ENCODE measurements around the gene ATP5ME.
"Not testable (repeated sequence)": the region's sequence is repeated elsewhere in the genome, so short reads cannot be mapped to it uniquely, and the experiment has no call there.

Gene ATP5ME

DNA sequence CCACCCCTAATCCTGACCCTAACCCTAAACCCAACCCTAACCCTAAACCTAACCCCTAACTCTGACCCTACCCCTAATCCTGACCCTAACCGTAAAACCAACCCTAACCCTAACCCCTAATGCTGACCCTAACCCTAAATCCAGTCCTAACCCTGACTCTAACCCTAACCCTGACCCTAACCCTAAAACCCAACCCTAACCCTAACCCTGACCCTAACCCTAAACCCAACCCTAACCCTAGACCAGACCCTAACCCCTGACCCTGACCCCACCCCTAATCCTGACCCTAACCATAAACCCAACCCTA, 30.8 kb upstream of the ATP5ME start:
- DNase-seq (ENCODE audit: low spot score), result no peak

DNA sequence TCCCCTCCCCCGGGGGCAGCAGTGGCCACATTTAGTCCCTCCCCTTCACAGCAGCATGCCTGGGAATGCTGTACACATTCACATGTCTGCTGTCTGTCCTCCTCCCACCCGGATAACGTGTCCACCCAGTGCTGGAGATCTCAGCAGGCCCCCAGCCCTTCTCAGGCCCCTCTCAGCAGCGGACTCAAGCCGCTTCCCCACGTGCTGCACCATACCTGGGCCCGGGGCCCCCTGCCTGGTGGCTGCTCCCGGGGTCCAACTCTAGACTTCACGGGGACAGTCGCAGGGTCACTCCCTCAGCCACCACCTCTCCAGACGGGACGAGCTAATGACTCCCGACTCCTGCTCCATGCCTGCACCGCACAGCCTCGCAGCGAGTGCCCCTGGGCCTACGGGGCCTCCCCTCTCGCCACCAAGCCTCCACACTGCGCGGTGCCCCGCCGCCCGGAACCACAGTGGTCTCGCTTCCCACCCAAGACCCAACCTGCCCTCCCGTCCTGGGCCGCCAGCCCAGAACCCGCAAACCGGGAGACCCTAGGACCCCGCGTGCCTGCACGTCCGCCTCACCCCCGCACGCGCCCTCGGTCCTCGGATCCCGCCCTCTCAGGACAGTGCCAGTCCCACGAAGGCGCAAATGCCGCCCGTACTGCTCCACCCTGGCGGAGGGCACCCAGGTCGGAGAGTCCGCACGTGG, 30.3 kb upstream of the ATP5ME start:
- no peak for DNase-seq (ENCODE audit: low spot score)

DNA sequence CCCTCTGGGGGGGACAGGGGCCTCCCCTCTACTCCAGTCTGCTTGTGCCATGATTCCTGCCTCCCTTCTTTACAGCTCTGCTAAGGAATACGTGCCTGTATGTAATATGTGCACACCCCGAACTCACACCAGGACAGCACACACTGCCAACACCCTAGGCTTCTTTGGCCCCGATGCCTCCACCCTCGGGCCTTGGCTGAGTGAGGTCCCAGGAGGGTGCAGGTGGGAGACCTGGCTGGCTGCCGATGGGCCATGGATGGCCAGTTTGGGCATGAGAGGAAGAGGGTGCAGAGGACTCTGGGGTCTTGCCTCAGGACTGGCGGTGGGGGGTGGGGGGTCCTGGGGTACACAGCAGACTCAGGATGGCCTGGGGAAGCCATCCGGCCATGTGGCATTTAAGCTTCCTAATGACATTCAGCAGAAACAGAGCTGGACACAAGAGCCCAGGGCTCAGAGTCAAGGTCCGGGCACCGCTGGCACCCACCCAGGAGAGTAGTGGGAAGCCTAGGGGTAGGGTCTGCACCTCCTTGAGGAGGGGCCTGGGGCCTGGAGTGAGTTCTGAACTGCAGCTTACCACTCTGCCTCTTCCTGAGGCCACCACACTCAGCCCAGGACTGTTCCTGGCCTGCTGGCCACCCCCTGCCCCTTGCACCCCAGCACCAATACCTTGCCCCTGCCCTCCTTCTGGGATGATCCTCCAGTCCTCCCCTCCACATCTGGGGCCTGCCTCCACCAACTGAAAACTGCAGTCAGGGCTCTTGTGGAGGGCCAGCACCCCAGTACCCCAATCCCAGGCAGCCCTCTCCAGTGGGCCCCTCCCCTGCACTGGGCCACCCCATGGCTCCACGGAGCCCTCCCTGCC, 29.5 kb upstream of the ATP5ME start:
- no peak for DNase-seq (ENCODE audit: low spot score)

DNA sequence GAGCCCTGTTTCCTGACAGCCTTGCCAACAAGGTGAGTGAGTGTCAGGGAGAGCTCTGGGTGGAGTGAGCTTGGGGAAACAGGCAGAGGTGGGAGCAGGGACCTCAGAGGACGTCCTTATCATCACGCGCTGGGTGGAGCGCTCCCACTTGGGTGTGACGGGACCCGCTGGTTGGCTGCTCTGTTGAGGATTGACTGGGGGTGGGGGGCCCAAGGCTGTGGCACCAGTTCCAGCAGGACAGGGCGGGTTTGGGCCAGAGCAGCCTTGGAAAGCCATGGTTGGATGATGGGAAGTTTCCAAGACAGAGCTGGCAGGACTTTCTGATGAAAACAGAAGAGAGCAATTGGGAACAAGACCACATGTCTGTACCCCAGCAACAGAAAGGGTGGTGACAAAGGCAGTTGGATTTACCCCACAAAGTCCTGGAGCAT, 28.6 kb upstream of the ATP5ME start:
- DNase-seq (ENCODE audit: low spot score), result no peak

DNA sequence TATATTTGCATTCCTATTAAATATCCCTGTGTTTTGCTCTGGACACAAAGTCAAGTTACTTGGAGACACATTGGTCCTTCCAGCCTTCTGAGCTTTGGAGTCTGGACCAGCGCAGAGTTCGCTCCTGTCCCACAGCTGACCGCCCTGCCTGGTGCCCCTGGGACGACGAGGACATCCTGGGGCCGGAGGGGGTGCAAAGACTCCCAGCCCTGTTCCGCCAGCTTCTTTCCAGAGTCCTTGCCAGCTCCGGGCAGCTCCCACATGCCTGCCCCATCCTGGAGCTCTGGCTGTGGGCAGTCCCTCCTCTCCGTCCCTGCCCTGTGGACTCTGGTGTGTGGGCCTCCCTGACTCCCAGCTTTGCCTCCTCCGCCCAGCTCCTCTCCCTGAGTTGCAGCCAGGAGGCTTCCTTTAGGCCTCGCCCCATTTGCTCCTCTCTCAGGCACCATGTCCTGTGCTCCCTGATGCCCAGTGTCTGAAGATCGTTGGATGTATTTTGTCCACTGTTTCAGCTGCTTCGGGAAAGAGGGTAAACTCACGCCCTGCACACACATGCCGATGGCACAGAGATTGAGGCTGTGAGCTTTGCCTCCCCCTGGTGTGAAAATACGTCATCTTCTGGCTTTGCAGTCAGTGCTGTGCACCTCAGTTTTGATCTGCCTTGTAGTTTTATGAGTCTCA, 26.6 kb upstream of the ATP5ME start:
- no peak for DNase-seq (ENCODE audit: low spot score)

DNA sequence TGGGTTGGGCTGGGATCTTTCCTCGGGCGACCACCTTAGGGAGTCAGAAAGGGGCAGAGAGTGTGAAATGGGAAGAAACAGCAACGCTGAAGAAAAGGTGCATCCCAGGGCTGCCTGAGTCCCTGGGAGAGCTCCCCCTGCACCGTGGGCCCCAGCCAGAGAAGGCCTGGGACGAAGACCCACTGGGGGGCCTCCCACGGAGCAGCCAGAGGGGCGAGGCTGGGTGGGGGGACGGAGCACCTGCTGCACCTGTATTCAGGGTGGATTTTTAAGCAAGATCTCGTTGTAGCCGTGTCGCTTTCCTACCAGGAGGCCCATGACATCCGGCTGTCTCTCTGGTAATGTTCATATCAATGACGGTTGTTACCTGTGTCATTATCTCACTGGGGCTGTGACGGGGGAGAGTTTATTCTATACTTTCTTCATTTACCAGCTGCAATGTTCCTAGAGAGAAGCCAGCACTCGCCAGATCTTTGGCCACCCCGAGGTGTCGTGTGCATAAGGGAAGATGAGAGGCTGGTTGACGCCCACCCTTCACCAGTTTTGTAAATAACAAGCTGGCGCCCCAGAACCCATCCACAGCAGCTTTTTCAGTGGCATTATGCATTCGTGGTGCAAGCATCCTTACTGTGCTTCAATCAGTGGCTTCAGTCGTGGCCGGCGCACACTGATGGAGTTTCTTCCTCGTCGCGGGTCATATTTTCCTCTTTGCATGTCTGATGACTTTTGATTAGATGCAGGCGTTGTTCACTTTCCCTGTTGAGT, 25.9 kb upstream of the ATP5ME start:
- DNase-seq (ENCODE audit: low spot score), result no peak

DNA sequence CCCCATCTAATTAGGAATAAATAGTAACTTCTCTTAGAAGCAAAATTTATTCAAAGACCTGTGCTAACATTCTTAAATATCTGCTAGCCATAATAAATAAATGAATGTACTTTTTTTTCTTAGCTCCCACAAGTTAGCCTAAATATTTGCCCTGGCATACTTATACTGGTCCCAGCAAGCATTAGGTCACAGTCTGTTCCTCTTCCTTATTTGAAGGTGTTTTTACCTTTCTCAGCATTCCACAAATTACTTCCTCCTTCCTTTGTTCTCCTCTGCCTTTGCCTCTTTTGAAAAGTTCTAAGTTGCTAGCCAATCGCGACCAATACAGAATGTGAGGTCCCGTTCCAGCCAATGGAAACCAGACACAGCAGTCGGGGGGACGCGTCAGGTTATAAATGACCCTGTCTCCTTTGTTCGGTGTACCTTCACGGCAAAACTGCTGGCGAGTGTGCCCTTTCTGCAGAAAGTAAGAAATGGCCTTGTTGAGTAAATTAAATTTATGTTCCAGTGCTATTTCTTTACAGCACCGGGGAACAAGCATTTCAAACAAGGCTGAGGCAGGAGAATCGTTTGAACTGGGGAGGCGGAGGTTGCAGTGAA, 20.4 kb upstream of the ATP5ME start:
- not testable (repeated sequence) for DNase-seq (ENCODE audit: low spot score)

DNA sequence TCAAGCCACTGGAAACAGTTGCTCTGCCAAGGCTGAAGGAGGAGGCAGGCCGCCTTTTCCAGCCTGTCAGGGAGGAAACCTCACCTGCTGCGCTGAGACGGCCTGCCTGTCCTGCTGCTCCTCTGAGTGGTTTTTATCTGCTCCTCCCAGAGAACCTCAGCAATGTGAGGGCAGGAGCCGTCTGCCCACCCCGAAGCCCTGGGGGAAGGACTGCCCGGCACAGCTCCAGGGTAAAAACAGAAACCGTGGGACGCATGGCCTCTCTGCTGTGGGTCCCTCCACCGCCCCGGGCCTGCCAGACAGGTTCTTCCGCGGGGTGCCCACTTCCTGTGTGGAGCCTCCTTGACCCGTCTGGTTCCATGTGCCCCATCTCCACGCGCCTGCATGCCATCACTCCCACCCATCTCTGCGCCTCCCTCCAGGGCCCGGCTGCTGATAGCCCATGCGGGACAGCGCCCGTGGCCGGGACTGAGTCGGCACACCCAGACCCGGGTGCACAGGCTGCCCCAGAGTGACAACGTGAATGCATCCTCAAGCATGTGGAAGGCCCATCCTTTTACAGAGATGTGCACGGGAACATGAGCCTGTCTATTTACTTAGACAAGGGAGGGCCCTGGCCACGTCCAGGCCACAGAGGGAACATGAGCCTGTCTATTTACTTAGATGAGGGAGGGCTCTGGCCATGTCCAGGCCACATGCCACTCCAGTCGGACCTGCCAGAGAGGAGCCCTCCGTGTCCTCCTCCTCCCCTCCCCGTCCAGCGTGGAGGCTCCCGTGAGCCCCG, 18.9 kb upstream of the ATP5ME start:
- DNase-seq (ENCODE audit: low spot score), result no peak

DNA sequence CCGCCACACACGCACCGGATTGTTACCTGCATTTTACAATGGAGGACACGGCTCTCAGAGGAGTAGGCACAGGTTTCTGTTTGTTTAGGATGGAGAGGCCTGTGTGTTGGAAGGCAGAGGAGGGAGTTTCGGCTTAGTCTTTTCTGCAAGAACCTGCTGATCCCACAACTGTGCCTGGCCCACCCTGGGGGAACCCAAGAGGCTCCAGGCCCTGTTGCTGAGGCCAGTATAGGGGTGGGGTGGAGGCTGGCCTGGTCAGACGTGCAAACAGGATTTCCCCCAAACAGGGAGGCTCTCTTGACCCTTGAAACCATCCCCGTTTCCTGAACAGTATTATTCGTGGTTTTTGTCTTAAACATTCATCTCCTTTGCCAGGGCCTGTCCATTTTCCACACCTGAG, 15.6 kb upstream of the ATP5ME start:
- DNase-seq (ENCODE audit: low spot score), result no peak

DNA sequence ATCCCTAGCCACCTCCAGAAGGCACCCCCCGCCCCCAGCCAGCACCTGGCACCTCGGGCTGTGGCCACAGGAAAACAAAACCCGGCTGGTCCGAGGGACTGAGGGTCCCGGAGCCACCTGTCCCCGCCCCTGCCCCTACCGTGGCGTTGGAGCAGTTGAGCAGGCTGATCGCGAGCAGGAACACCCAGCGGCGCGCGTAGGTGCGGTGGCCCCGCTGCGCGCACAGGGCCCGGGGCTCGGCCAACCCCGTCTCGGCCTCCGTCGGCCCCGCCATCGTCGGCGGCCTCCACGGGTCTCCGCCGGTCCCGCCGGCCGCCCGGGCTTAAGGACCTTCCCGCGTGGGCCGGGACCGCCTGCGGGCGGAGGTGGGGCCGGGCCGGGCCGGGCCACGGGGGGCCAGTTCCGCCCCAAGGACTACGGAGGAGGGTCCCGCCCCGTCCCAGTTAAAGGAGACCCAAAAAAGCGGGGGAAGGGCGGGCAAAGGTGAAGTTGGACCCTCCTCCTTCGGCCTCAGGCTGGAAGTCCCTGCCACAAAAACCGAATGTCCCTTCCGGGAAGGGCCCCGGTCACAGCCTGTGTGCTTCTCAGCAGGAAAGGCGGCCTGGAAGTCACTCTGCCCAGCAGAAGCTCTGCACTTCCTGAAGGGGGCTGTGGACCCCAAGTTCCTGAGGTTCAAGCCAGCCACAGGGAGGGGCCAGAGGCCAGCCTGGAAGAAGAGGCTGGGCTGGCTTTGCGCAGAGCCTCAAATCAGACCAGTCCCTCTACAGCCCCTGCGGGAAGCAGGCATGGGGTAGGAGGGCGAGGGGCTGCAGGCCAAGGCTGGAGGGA, 15.0 kb upstream of the ATP5ME start, which contains the start of gene SLC49A3:
Gene SLC49A3 (minus strand): TSS at position 298 of the 828 bp plus-strand sequence. CDS start 24 bp downstream, at position 274.
- no peak for DNase-seq (ENCODE audit: low spot score)

DNA sequence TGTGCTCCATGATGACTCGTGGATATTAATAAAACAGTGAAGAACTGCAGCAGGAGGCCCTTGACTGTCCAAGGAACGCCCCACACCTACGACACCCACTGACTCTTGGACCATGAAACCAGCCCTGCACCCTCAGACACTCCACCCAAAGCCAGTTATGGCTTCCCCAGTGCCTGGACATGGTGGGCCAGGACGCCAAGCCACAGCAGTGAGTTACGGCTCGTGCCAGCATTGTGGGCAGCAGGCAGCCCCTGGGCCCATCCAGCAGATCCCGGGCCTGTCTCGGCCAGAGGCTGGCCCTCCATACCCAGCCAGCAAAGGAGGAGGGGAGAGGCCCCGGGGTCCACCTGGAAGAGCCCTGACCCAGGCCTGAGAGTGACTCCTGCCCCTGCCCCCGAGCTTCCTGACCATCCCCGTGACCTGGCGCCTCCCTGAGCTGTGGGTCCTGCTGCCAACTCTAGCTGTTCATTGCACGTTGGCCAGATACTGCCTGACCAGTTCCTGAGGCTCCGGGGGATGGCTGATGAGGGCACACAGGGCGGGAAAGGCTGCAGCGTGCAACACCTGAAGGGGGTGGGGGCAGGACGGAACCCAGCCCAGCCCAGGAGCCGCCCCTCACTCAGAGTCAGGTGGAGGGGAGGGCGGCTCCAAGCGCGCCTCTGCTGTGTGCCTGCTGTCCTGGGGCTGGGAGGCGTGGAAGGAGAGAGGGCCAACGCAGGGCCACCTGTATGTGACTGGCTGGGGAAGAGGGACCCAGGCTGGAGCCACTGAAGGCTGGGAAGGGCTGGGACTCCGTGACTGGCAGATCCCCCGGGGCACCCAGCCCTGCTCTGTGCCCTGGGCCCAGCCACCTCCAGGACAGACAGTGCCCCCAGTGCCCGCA, 14.1 kb upstream of the ATP5ME start:
- DNase-seq (ENCODE audit: low spot score), result no peak

DNA sequence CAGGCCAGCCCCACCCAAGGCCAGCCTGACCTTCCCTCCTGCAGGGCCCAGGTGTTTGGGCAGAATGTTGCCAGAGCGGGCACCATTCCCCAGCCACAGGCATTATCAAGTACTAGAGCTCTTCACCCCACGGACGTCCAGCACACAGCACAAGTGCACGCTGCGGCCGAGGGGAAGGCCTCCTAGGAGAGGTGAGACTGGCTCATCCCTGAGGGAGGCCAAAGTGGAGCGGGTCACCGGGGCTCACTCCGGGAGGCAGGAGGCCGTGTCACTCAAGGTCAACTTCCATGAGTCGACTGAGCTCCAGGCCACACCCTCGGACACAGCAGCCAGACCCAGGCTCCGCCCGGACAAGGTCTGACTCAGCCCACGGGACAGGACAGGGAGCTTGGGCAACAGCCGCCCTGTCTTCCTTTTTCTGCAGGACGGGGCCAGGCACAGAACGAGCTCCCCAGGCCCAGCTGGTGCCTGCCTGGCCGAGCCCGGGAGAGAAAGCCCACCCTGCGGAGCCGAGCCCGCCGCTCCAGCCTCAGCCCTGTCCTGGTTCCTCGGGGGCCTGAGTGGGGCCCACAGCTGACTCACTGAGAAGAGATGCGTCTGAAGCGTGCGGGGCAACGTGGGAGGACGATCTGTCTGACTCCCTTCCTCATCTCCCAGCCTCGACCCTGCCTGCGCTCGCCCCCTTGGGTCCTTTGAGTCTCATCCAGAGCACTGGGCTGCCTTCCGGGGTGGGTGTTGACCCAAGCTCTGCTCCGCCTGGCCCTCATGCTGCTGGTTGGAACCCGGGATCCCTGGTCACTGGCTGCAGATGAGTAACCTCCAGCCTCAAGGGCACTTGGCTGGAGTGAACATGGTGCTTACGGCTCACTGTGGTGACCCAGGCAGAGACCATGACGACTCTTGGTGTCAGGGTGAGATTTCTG, 13.2 kb upstream of the ATP5ME start:
- no peak for DNase-seq (ENCODE audit: low spot score)

DNA sequence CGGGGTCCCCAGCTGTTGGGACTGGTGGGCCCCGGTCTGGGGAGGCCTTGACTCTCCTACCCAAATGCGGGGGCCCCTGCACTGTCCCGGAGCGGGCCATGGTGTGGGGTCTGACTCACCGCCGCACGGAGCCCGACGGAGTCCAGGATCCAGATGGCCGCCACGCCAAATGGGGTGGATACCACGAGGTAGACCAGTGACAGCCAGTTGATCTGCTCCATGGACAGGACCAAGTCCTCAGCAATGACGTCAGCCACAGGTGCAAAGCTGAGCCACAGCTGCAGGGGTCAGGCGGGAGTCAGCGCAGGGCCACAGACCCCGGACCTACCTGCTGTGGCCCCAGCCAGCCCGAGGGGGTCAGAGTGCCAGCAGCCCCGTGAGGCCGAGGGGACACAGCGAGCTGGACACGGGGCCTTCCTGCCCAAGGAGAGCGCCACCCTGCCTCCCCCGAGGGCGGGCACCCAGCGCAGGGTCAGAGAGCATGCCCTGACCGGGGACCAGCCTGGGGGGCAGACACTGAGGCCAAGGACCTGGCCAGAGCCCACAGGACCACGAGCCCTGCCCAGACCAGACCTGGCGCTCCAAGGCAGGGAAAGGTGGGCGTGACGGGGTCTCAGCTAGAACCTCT, 12.5 kb upstream of the ATP5ME start:
- DNase-seq (ENCODE audit: low spot score), result no peak

DNA sequence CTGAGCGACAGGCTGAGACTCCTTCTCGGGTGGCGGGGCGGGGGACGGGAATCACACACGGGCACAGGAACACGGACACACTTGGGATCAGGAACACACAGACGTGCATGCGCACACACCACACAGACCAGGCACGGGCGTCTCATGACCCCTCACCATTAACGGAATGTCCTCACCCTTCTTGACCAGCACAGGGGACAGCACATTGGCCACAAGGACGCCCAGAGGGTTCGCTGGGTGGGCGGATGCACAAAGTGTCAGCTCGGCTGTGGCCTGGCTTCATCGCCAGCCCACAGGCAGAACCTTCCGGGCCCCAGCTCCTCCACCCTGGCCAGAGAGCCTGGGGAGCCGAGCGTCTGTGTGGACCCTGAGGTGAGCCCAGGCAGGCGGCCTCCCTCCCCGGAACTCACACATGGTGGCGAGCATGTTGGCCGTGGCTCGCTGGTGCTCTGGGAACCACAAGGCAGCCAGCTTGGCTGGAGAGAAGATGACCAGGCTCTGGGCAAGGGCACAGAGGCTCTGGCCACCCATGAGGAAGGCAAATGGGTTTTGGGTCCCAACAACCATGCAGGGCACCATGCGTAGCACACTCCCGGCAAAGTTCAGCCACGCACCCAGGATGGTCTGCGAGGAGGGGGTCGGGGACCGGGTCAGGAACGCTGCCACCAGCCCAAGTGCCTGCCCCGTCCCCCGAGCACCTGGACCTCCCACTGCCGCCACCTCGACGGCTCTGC, 11.8 kb upstream of the ATP5ME start:
- DNase-seq (ENCODE audit: low spot score), result no peak

DNA sequence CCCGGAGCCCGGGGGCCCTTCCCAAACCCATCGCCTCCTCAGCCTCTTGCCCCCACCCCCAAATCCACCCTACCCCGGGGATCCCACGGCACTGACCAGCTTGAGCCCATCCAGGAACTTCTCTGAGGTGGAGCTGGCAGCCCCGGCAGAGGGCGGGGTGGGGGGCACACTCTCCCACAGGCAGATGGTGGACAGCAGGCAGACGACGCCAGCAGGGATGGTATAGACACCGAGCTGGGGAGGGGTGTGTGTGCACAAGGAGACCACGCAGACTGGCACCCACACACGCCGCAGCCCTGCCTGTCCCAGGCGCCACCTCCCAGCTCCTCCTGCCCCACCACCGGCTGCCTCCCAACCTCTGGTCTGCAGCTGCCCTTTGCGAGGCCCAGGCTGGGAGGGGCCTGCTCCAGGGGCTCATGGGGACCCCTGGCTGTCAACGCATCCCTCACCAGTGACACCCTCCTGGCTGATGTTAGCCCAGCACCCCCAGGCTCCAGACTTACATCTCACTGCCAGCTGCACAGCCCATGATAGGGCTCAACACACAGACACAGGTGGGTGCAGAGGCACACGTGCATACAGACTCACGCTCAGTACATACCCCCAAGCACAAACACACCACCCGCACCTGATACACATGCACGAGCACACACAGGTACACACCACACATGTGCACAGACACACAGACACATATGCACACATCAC, 10.7 kb upstream of the ATP5ME start:
- DNase-seq (ENCODE audit: low spot score), result peak; percentile 41

DNA sequence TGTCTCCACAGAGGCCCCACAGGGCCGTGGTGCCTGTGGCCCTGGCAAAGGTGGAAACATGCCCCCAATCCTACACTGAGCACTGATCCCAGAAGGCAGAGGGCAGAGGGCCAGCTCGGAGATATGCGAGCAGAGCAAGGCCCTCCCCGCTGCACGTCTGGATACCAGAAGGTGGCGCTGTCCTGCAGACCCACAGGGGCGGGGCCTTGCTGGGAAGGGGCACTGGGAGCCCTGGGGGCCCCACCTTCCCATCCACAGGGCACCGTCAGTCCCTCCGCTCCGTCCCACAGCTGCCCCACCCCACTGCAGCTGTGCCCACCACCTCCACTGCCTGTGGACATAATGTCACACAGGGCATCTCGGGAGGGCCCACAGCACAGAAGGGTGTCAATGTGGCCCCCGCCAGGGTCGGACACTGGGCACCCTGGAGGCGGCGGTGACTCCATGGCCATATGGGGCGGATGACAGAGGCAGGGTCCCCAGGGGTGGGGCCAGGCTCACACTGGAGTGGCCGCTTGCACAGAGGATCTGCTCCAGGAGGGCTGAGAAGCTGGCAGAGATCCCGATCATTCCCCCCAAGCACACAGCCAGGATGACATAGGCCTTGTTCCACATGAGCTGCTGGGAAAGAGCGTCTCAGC, 10.0 kb upstream of the ATP5ME start:
- DNase-seq (ENCODE audit: low spot score), result peak; percentile 38
